Thyroid gland (tissue), 4 donors: ENCODE measurements around the gene GMPR. TPM values are rescaled to one million over a fixed set of nuclear protein-coding genes. Genes with fewer than 3 reads are reported as not detected.

ENCODE experiments used
- DNase-seq, 2 donors: peaks; one replicate each; pipeline ENCODE4 v3.0.0-alpha.2; 2019
- H3K27ac ChIP-seq, 3 donors: fragments of 200-600 bp; sonication (generic); 1 replicate in 2 of 3; 2 replicates in 1 of 3; pipeline ENCODE4 v1.5.1; 2016 to 2019; ENCODE audit warnings: mild to moderate bottlenecking in 1 of 3, moderate library complexity in 1 of 3
- H3K27me3 ChIP-seq: fragments of 200-600 bp; sonication (generic); one replicate; pipeline ENCODE4 v1.5.1; 2019
- H3K36me3 ChIP-seq, 2 donors: fragments of 200-600 bp; sonication (generic); one replicate each; pipeline ENCODE4 v1.5.1; 2016 to 2019
- H3K4me1 ChIP-seq, 2 donors: fragments of 200-600 bp; sonication (generic); one replicate each; pipeline ENCODE4 v1.5.1; 2017 to 2019
- H3K4me3 ChIP-seq, 3 donors: fragments of 200-600 bp; sonication (generic); replicated peaks in 1 of 3; 1 replicate in 2 of 3; 2 replicates in 1 of 3; pipeline ENCODE4 v1.5.1; 2016; ENCODE audit warnings: mild to moderate bottlenecking in 1 of 3
- H3K9me3 ChIP-seq: fragments of 200-600 bp; sonication (generic); one replicate; pipeline ENCODE4 v1.5.1; 2017
- POLR2A ChIP-seq, 2 donors: fragments of 450-650 bp; IDR thresholded peaks; one replicate each; pipeline ENCODE4 v1.6.1; 2017; ENCODE audit warnings: antibody characterized with exemption in 2 of 2, mild to moderate bottlenecking in 2 of 2, moderate library complexity in 1 of 2
- WGBS, 2 donors: methylation state at CpG; one replicate each; pipeline ENCODE4 v1.1.5; 2017; 5-methylcytosine and 5-hydroxymethylcytosine counted together
- intact Hi-C: fragments of 100-400 bp; cut with DNase I; formaldehyde crosslinking; loops from one replicate; pipeline ENCODE4 v1.15.1; 2023
- total RNA-seq, 4 donors: library from RNA; depleted of rRNA; stranded (reverse); fragments of >200 nt; gene quantifications; one replicate each; pipeline ENCODE4 v1.2.3, GENCODE V29; 2016
- TF ChIP-seq, protein P1 (sequence below), 6 experiments: fragments of 200-600 bp in 3 of 6; fragments of 450-650 bp in 3 of 6; sonication (generic) in 3 of 6; IDR thresholded peaks; one replicate each; pipeline ENCODE4 v1.5.1; 2016 to 2019; ENCODE audit warnings: antibody characterized with exemption in 6 of 6, mild to moderate bottlenecking in 2 of 6, inconsistent platforms in 1 of 6, moderate library complexity in 1 of 6

The GMPR gene
- total RNA-seq, 4 donors from 2014 or later: 2.8 to 10.8 (median 3.3) TPM

DNA sequence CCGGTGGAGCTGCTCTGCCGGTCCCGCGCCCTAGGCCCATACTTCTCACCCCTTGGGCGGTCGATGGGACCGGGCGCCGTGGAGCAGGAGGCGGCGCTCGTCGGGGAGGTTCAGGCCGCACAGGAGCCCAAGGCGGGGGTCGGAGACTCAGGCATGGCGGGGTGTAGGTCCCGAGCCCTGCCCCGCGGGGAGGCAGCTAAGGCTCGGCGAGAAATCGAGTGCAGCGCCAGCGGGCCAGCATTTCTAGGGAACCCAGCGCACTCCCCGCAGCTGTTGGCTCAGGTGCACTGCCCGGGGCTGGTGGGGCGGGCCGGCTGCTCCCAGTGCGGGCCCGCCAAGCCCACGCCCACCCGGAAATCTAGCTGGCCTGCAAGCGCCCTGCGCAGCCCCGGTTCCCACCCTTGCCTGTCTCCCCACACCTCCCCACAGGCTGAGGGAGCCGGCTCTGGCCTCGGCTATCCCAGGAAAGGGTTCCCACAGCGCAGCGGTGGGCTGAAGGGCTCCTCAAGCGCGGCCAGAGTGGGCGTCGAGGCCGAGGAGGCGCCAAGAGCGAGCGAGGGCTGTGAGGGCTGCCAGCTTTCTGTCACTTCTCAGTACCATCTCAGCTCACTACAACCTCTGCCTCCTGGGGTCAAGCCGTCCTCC, 40.2 kb upstream of the GMPR start:
- H3K4me3 ChIP-seq: no peak overlapping the region
- peaks cover 3 to 4% of the 10 kb centered on the region in 2 donors for H3K4me1 ChIP-seq
- no peaks in the 10 kb centered on the region for H3K9me3 ChIP-seq
- H3K27me3 ChIP-seq: no peaks in the 10 kb centered on the region
- TF ChIP-seq, protein P1, sequence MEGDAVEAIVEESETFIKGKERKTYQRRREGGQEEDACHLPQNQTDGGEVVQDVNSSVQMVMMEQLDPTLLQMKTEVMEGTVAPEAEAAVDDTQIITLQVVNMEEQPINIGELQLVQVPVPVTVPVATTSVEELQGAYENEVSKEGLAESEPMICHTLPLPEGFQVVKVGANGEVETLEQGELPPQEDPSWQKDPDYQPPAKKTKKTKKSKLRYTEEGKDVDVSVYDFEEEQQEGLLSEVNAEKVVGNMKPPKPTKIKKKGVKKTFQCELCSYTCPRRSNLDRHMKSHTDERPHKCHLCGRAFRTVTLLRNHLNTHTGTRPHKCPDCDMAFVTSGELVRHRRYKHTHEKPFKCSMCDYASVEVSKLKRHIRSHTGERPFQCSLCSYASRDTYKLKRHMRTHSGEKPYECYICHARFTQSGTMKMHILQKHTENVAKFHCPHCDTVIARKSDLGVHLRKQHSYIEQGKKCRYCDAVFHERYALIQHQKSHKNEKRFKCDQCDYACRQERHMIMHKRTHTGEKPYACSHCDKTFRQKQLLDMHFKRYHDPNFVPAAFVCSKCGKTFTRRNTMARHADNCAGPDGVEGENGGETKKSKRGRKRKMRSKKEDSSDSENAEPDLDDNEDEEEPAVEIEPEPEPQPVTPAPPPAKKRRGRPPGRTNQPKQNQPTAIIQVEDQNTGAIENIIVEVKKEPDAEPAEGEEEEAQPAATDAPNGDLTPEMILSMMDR (IDR thresholded peaks at IDR 0.05): no peak
- no peak for TF ChIP-seq POLR2A (IDR thresholded peaks at IDR 0.05)
- no peak overlapping the region for H3K27ac ChIP-seq
- 93 to 94% methylated on average over 19 to 41 of the region's 50 CpGs for WGBS, 2 donors
- intact Hi-C loops: no loop called here
- no peak for DNase-seq
- no peaks in the 10 kb centered on the region for H3K36me3 ChIP-seq

GRCh38 chr6:16199804-16200203, 38.6 kb upstream of the GMPR start:
- no peaks in the 10 kb centered on the region for H3K27me3 ChIP-seq
- peaks cover 3 to 4% of the 10 kb centered on the region in 2 donors for H3K4me1 ChIP-seq
- intact Hi-C loops: no loop called here
- no peaks in the 10 kb centered on the region for H3K9me3 ChIP-seq
- no peaks in the 10 kb centered on the region for H3K36me3 ChIP-seq
- no peak overlapping the region for H3K27ac ChIP-seq
- H3K4me3 ChIP-seq: no peak overlapping the region
- no peak for DNase-seq
- WGBS, 2 donors: 71 to 73% methylated on average over 5 of the region's 5 CpGs
- TF ChIP-seq, protein P1 (IDR thresholded peaks at IDR 0.05): no peak
- TF ChIP-seq POLR2A (IDR thresholded peaks at IDR 0.05): no peak

DNA sequence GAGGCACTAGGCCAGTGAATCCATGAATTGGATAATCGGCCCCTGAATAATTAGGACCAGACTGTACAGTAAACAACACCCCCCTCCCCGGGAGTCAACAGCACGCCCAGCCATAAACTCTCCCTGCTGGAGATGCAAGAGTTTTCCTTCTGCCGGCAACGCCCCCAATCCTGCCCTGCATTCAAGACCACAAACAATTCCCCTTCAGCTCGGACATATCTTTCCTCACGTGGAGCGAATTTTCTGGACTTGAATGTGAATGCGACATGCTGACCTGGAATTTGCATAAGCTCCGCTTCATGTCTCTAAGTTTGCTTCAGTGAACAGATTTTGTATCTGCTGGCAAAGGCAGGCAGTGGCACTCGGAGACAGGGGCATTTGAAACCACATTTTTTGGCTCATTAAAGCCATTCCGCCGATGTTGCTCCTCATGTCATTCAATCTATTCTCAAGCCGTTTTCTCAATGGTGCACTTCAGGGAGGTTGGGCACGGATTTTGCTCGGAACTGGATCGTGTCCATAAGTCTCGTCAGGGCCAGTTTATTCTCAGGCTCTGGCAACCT, 38.0 kb upstream of the GMPR start:
- TF ChIP-seq, protein P1 (IDR thresholded peaks at IDR 0.05): no peak
- no peak for TF ChIP-seq POLR2A (IDR thresholded peaks at IDR 0.05)
- H3K27ac ChIP-seq: peak overlapping the region; percentile 2 to 37 (median 9)
- no peaks in the 10 kb centered on the region for H3K27me3 ChIP-seq
- peak; percentile 58 to 61 for DNase-seq
- no peaks in the 10 kb centered on the region for H3K36me3 ChIP-seq
- H3K4me3 ChIP-seq: peak overlapping the region in 1 of 3 donors; percentile 8
- H3K4me1 ChIP-seq: peaks cover 3 to 4% of the 10 kb centered on the region in 2 donors
- no peaks in the 10 kb centered on the region for H3K9me3 ChIP-seq
- 18 to 30% methylated on average over 18 of the region's 18 CpGs for WGBS, 2 donors
- intact Hi-C loops: no loop called here

GRCh38 chr6:16201706-16202105, 36.7 kb upstream of the GMPR start:
- Histone ChIP-seq H3K27ac (no peak overlapping the region), H3K4me1 (peaks cover 3 to 4% of the 10 kb centered on the region in 2 donors), H3K9me3 (no peaks in the 10 kb centered on the region), H3K27me3 (no peaks in the 10 kb centered on the region), H3K36me3 (no peaks in the 10 kb centered on the region), H3K4me3 (no peak overlapping the region)
- intact Hi-C loops: no loop called here
- no peak for DNase-seq
- TF ChIP-seq, protein P1 (IDR thresholded peaks at IDR 0.05): no peak
- no peak for TF ChIP-seq POLR2A (IDR thresholded peaks at IDR 0.05)
- 100% methylated on average over 1 of the region's 1 CpG for WGBS, 2 donors

- H3K4me1 ChIP-seq: peaks cover 3 to 4% of the 10 kb centered on the region in 2 donors
- WGBS, 2 donors: 82 to 87% methylated on average over 5 of the region's 5 CpGs
- DNase-seq: no peak
- TF ChIP-seq, protein P1 (IDR thresholded peaks at IDR 0.05): no peak
- no peaks in the 10 kb centered on the region for H3K36me3 ChIP-seq
- no peak overlapping the region for H3K27ac ChIP-seq
- intact Hi-C loops: loop anchor here (5.0 kb wide), 1 partner anchor 513 kb away; no protein-coding TSS in a partner anchor
- H3K27me3 ChIP-seq: no peaks in the 10 kb centered on the region
- H3K9me3 ChIP-seq: no peaks in the 10 kb centered on the region
- no peak overlapping the region for H3K4me3 ChIP-seq
Measured at GRCh38 chr6:16204653-16205376, 33.6 kb upstream of the GMPR start.
